22Rv1 (cell line): ENCODE results near the gene IL1R2.

Experiments used
- ZFX ChIP-seq: fragments of 450-650 bp; IDR thresholded peaks from 2 replicates; pipeline ENCODE4 v1.6.1; 2017; ENCODE audit warnings: antibody characterized with exemption, borderline replicate concordance
- TF ChIP-seq, protein P1 (sequence below): fragments of 450-650 bp; IDR thresholded peaks from 2 replicates; pipeline ENCODE4 v1.5.1; 2017; ENCODE audit warnings: mild to moderate bottlenecking

DNA sequence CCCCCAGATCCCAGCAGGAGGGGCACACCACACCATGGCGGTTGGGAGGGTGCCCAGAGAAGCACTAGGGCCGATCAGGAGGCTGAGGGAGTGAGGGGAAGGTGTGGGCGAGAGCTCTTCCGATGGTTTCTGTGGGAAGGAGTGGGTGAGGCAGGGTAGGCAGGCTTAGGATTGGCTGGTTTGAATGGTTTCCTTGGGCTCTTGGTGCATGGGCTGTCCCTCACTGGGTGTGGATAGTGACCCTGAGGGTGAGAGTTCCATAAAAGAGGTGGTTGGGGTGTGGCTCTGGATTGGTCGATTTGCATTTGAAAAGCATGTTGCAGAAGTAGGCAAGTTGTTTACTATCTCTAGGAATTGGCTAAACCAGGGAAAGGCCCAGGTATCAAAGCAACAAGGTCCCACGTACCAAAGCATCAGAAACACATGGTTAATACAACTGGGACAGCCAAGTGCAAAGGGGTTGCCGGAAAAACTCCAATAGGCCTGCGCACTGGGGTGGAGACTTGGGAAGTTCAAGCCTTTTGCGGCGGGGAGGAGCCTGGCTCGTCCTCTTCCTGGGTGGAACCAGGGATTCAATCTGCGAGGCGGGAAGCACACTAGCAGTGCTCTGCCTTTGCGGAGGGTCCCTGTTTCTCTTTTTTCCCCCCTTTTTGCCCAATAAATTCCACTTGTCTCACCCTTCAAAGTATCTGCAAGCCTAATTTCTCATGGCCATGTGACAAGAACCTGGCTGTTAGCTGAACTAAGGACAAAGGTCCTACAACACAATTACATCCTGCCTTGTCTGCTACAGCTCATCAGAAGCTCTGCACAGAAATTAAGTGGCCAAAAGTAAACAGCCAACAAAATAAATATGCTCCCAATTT, 43.2 kb downstream of the IL1R2 start:
- TF ChIP-seq, protein P1, sequence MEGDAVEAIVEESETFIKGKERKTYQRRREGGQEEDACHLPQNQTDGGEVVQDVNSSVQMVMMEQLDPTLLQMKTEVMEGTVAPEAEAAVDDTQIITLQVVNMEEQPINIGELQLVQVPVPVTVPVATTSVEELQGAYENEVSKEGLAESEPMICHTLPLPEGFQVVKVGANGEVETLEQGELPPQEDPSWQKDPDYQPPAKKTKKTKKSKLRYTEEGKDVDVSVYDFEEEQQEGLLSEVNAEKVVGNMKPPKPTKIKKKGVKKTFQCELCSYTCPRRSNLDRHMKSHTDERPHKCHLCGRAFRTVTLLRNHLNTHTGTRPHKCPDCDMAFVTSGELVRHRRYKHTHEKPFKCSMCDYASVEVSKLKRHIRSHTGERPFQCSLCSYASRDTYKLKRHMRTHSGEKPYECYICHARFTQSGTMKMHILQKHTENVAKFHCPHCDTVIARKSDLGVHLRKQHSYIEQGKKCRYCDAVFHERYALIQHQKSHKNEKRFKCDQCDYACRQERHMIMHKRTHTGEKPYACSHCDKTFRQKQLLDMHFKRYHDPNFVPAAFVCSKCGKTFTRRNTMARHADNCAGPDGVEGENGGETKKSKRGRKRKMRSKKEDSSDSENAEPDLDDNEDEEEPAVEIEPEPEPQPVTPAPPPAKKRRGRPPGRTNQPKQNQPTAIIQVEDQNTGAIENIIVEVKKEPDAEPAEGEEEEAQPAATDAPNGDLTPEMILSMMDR = no peak
- no peak for TF ChIP-seq ZFX
